SU-DHL-6 (cell line): ENCODE data around the gene FTCDNL1.

Experiments used
- H2AFZ ChIP-seq: fragments of 200-600 bp; sonication (generic); 2 replicates; pipeline ENCODE4 v1.6.1; 2014; ENCODE audit warnings: low read depth, mild to moderate bottlenecking, moderate library complexity, mixed read lengths, antibody characterized with exemption, low read length; ENCODE audit not compliant: severe bottlenecking
- H3F3A ChIP-seq: fragments of 200-600 bp; shearing (Covaris generic); 2 replicates; pipeline ENCODE4 v1.6.0; 2016; ENCODE audit warnings: antibody characterized with exemption, mild to moderate bottlenecking; ENCODE audit not compliant: insufficient read depth
- H3K27ac ChIP-seq: fragments of 200-600 bp; sonication (generic); 2 replicates; pipeline ENCODE4 v1.5.1; 2016; ENCODE audit warnings: low read depth, mild to moderate bottlenecking, low read length, moderate library complexity, mixed read lengths
- H3K27me3 ChIP-seq: fragments of 200-600 bp; sonication (generic), shearing (Covaris generic); 2 replicates; pipeline ENCODE4 v1.6.0; 2014; ENCODE audit warnings: mild to moderate bottlenecking, low read length
- H3K36me3 ChIP-seq: fragments of 200-600 bp; sonication (generic); 2 replicates; pipeline ENCODE4 v1.6.1; 2014; ENCODE audit warnings: mild to moderate bottlenecking, low read length, mixed read lengths
- H3K4me2 ChIP-seq: fragments of 300-600, 200-600 bp; shearing (Covaris generic), sonication (generic); 2 replicates; pipeline ENCODE4 v1.6.0; 2014; ENCODE audit warnings: low read length, low read depth, mild to moderate bottlenecking; ENCODE audit not compliant: poor library complexity, severe bottlenecking
- H3K4me3 ChIP-seq: fragments of 200-600 bp; sonication (generic); 2 replicates; pipeline ENCODE4 v1.5.1; 2014; ENCODE audit warnings: antibody characterized with exemption, low read length, mild to moderate bottlenecking, mixed read lengths; ENCODE audit not compliant: insufficient read depth, poor library complexity, severe bottlenecking
- H3K79me2 ChIP-seq: fragments of 200-600 bp; sonication (generic); 2 replicates; pipeline ENCODE4 v1.6.1; 2014; ENCODE audit warnings: mild to moderate bottlenecking, low read length, moderate library complexity; ENCODE audit not compliant: insufficient read depth
- H3K9ac ChIP-seq: fragments of 200-600 bp; sonication (generic); 2 replicates; pipeline ENCODE4 v1.7.0; 2014; ENCODE audit warnings: mild to moderate bottlenecking, low read length
- H3K9me2 ChIP-seq: fragments of 200-600 bp; sonication (generic); replicated peaks from 2 replicates; pipeline ENCODE4 v1.6.1; 2014; ENCODE audit warnings: low read length; ENCODE audit not compliant: insufficient read depth
- H3K9me3 ChIP-seq: fragments of 200-600 bp; sonication (generic); 2 replicates; pipeline ENCODE4 v1.6.1; 2014; ENCODE audit warnings: low read length, mixed read lengths; ENCODE audit not compliant: insufficient read depth
- H4K20me1 ChIP-seq: fragments of 200-600 bp; sonication (generic); 2 replicates; pipeline ENCODE4 v1.6.1; 2014; ENCODE audit warnings: low read depth, mild to moderate bottlenecking, antibody characterized with exemption, low read length, moderate library complexity, mixed read lengths
- EZH2phosphoT487 ChIP-seq: fragments of 200-600 bp; sonication (generic), shearing (Covaris generic); conservative IDR thresholded peaks from 2 replicates; pipeline ENCODE4 v1.6.1; 2018; ENCODE audit warnings: mild to moderate bottlenecking, antibody characterized with exemption, low read length, moderate library complexity, mixed read lengths
- TF ChIP-seq, protein P1 (sequence below): fragments of 200-600 bp; sonication (generic); IDR thresholded peaks from one replicate; pipeline ENCODE4 v1.5.1; 2017; ENCODE audit warnings: antibody characterized with exemption, mild to moderate bottlenecking, low read length, moderate library complexity; ENCODE audit not compliant: insufficient read depth, poor library complexity, severe bottlenecking

Gene FTCDNL1

GRCh38 chr2:199850718-199851500 is at the start of gene FTCDNL1:
FTCDNL1 (minus strand) TSS chr2:199851192; CDS start chr2:199848962, 2,230 bp downstream.
- TF ChIP-seq, protein P1, sequence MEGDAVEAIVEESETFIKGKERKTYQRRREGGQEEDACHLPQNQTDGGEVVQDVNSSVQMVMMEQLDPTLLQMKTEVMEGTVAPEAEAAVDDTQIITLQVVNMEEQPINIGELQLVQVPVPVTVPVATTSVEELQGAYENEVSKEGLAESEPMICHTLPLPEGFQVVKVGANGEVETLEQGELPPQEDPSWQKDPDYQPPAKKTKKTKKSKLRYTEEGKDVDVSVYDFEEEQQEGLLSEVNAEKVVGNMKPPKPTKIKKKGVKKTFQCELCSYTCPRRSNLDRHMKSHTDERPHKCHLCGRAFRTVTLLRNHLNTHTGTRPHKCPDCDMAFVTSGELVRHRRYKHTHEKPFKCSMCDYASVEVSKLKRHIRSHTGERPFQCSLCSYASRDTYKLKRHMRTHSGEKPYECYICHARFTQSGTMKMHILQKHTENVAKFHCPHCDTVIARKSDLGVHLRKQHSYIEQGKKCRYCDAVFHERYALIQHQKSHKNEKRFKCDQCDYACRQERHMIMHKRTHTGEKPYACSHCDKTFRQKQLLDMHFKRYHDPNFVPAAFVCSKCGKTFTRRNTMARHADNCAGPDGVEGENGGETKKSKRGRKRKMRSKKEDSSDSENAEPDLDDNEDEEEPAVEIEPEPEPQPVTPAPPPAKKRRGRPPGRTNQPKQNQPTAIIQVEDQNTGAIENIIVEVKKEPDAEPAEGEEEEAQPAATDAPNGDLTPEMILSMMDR: peak; percentile 53
- TF ChIP-seq EZH2phosphoT487: no peak
- Histone ChIP-seq H3K9me3 (no peaks in the 10 kb centered on the region), H3K4me3 (peak within 1 kb of the TSS; percentile 78), H3K36me3 (no peaks in the 10 kb centered on the region), H3K79me2 (no peaks in the 10 kb centered on the region), H3K27ac (no peak within 1 kb of the TSS), H3F3A (peaks cover 7% of the 10 kb centered on the region; the same call in 1 of the 2 replicates), H3K27me3 (no peaks in the 10 kb centered on the region), H3K9me2 (no peaks in the 10 kb centered on the region), H3K9ac (peak within 1 kb of the TSS; percentile 58), H4K20me1 (no peaks in the 10 kb centered on the region), H2AFZ (peak within 1 kb of the TSS; percentile 99), H3K4me2 (peak within 1 kb of the TSS; percentile 66)

- Histone ChIP-seq H3K36me3 (no peaks in the 10 kb centered on the region), H3K27me3 (no peaks in the 10 kb centered on the region), H3K79me2 (no peaks in the 10 kb centered on the region), H2AFZ (no peak overlapping the region), H3K4me2 (no peak overlapping the region), H3K9me3 (no peaks in the 10 kb centered on the region), H3K27ac (no peak overlapping the region), H3K9ac (no peak overlapping the region), H3K4me3 (no peak overlapping the region), H3K9me2 (no peaks in the 10 kb centered on the region), H3F3A (no peaks in the 10 kb centered on the region), H4K20me1 (no peaks in the 10 kb centered on the region)
- TF ChIP-seq, protein P1: no peak
- no peak for TF ChIP-seq EZH2phosphoT487
Observed at GRCh38 chr2:199896617-199897016, 45.6 kb upstream of the FTCDNL1 start.

GRCh38 chr2:199895406-199895805 is 44.4 kb upstream of the FTCDNL1 start:
- Histone ChIP-seq H3K9me2 (no peaks in the 10 kb centered on the region), H3K79me2 (no peaks in the 10 kb centered on the region), H2AFZ (no peak overlapping the region), H3K4me3 (no peak overlapping the region), H3K36me3 (no peaks in the 10 kb centered on the region), H3K4me2 (no peak overlapping the region), H3F3A (no peaks in the 10 kb centered on the region), H3K27ac (no peak overlapping the region), H3K9me3 (no peaks in the 10 kb centered on the region), H3K9ac (no peak overlapping the region), H4K20me1 (no peaks in the 10 kb centered on the region), H3K27me3 (no peaks in the 10 kb centered on the region)
- TF ChIP-seq, protein P1: no peak
- TF ChIP-seq EZH2phosphoT487: no peak
